ENCODE results near the gene LRGUK.

GRCh38 chr7:134298902-134299683 lies 172.0 kb downstream of the LRGUK start:
- TF ChIP-seq CTCF (IDR thresholded peaks at IDR 0.05) (no peak), EZH2 (IDR thresholded peaks at IDR 0.05; ENCODE audit: borderline replicate concordance, insufficient read depth, low read depth, low read length, poor library complexity, severe bottlenecking) (no peak)
